Body of pancreas (tissue), 4 donors: ENCODE measurements around the gene TTC3. TPM values are rescaled to one million over a fixed set of nuclear protein-coding genes. Genes with fewer than 3 reads are reported as not detected.

Source experiments
- ATAC-seq: fragments of 150-250 bp; one replicate; pipeline ENCODE4 v1.9.1; 2016
- DNase-seq, 4 donors: peaks; one replicate each; pipeline ENCODE4 v3.0.0-alpha.2; 2019
- H3K27ac ChIP-seq, 4 donors: fragments of 200-600 bp; sonication (generic); 1 replicate in 3 of 4; 2 replicates in 1 of 4; pipeline versions ENCODE4 v1.5.1 to v1.6.1; 2016 to 2019; ENCODE audit warnings: mild to moderate bottlenecking in 1 of 4, mixed read lengths in 1 of 4, moderate library complexity in 1 of 4
- H3K27me3 ChIP-seq, 2 donors: fragments of 200-600 bp; sonication (generic); one replicate each; pipeline ENCODE4 v1.6.0; 2016; ENCODE audit warnings: mild to moderate bottlenecking in 1 of 2
- H3K36me3 ChIP-seq, 2 donors: fragments of 200-600 bp; sonication (generic); replicated peaks in 1 of 2; 2 replicates each; pipeline ENCODE4 v1.5.1; 2016; ENCODE audit warnings: low read depth in 2 of 2; ENCODE audit not compliant: insufficient read depth in 1 of 2
- H3K4me1 ChIP-seq: fragments of 200-600 bp; sonication (generic); one replicate; pipeline ENCODE4 v1.6.0; 2016
- H3K4me3 ChIP-seq, 2 donors: fragments of 200-600 bp; sonication (generic); 1 replicate in 1 of 2; 2 replicates in 1 of 2; pipeline ENCODE4 v1.5.1; 2016 to 2019
- H3K9me3 ChIP-seq, 3 donors: fragments of 200-600 bp; sonication (generic); 1 replicate in 2 of 3; 2 replicates in 1 of 3; pipeline ENCODE4 v1.5.1; 2016
- CTCF ChIP-seq, 7 experiments: fragments of 450-650 bp in 4 of 7; fragments of 200-600 bp in 3 of 7; sonication (generic) in 3 of 7; IDR thresholded peaks; one replicate each; pipeline ENCODE4 v1.5.1; 2016 to 2019; ENCODE audit warnings: antibody characterized with exemption in 7 of 7
- POLR2A ChIP-seq, 3 donors: fragments of 450-650 bp; IDR thresholded peaks; one replicate each; pipeline ENCODE4 v1.6.1; 2016; ENCODE audit warnings: antibody characterized with exemption in 3 of 3, mild to moderate bottlenecking in 2 of 3
- WGBS, 2 donors: methylation state at CpG; one replicate each; pipeline ENCODE4 v1.1.5; 2017; 5-methylcytosine and 5-hydroxymethylcytosine counted together
- intact Hi-C: fragments of 100-400 bp; cut with DNase I; formaldehyde crosslinking; loops from one replicate; pipeline ENCODE4 v1.15.1; 2023
- total RNA-seq, 2 donors: library from RNA; depleted of rRNA; stranded (reverse); fragments of >200 nt; gene quantifications; one replicate each; pipeline ENCODE4 v1.1.0, GENCODE V29; 2016

Gene TTC3
- total RNA-seq, 2 donors from 2014 or later = 99.9 to 246 TPM

GRCh38 chr21:37237346-37237745 is 164.3 kb downstream of the TTC3 start:
- peaks cover 6% of the 10 kb centered on the region for H3K4me1 ChIP-seq
- 93 to 95% methylated on average over 2 of the region's 2 CpGs for WGBS, 2 donors
- intact Hi-C loops = no loop called here
- ATAC-seq (no peak), DNase-seq (no peak)
- no peak overlapping the region for H3K4me3 ChIP-seq
- TF ChIP-seq POLR2A (IDR thresholded peaks at IDR 0.05) = no peak
- no peak for TF ChIP-seq CTCF (IDR thresholded peaks at IDR 0.05)
- H3K36me3 ChIP-seq = peaks cover 0 to 7% of the 10 kb centered on the region in 2 donors
- no peaks in the 10 kb centered on the region for H3K27me3 ChIP-seq
- H3K9me3 ChIP-seq = no peaks in the 10 kb centered on the region
- H3K27ac ChIP-seq = no peak overlapping the region

- H3K27me3 ChIP-seq = no peaks in the 10 kb centered on the region
- peaks cover 0 to 6% of the 10 kb centered on the region in 2 donors for H3K36me3 ChIP-seq
- no peak for TF ChIP-seq CTCF (IDR thresholded peaks at IDR 0.05)
- no peak for TF ChIP-seq POLR2A (IDR thresholded peaks at IDR 0.05)
- H3K27ac ChIP-seq = no peak overlapping the region
- peaks cover 6% of the 10 kb centered on the region for H3K4me1 ChIP-seq
- intact Hi-C loops = no loop called here
- WGBS, 2 donors = 60 to 71% methylated on average over 4 of the region's 4 CpGs
- DNase-seq = no peak
- no peak overlapping the region for H3K4me3 ChIP-seq
- no peaks in the 10 kb centered on the region for H3K9me3 ChIP-seq
- no peak for ATAC-seq
Measured at GRCh38 chr21:37237764-37238163, 164.7 kb downstream of the TTC3 start.

DNA sequence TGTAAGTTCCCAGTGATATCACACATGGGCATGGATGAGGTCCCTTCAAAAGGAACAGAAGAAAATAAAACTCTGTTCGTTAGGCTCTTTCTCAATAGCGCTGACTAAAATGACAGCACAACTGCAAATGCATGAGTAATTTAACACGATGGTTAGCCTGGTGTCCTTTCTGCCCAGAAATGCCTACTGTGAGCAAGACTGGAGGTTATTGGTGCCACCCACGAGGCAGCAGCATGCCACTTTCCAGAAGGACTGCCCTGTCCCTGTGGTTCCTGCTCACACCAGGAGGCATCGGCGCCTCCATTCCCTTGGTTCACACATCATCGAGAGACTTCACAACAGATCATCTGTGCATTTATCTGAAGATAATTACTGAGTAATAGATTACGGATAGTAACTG is 167.9 kb downstream of the TTC3 start:
- Histone ChIP-seq H3K4me3 (no peak overlapping the region), H3K36me3 (peaks cover 0 to 5% of the 10 kb centered on the region in 2 donors), H3K4me1 (no peaks in the 10 kb centered on the region), H3K9me3 (no peaks in the 10 kb centered on the region), H3K27ac (no peak overlapping the region), H3K27me3 (no peaks in the 10 kb centered on the region)
- no peak for ATAC-seq
- WGBS, 2 donors = 87 to 92% methylated on average over 8 of the region's 8 CpGs
- TF ChIP-seq CTCF (IDR thresholded peaks at IDR 0.05) = no peak
- TF ChIP-seq POLR2A (IDR thresholded peaks at IDR 0.05) = no peak
- intact Hi-C loops = no loop called here
- no peak for DNase-seq

- peaks cover 0 to 5% of the 10 kb centered on the region in 2 donors for H3K36me3 ChIP-seq
- no peak for ATAC-seq
- no peaks in the 10 kb centered on the region for H3K4me1 ChIP-seq
- H3K27ac ChIP-seq = no peak overlapping the region
- H3K9me3 ChIP-seq = no peaks in the 10 kb centered on the region
- intact Hi-C loops = no loop called here
- TF ChIP-seq CTCF (IDR thresholded peaks at IDR 0.05) = no peak
- H3K4me3 ChIP-seq = no peak overlapping the region
- H3K27me3 ChIP-seq = no peaks in the 10 kb centered on the region
- 92 to 97% methylated on average over 7 of the region's 7 CpGs for WGBS, 2 donors
- DNase-seq = no peak
Measured at GRCh38 chr21:37241426-37241825, 168.4 kb downstream of the TTC3 start.

- Histone ChIP-seq H3K27me3 (no peaks in the 10 kb centered on the region), H3K4me3 (no peak overlapping the region), H3K9me3 (no peaks in the 10 kb centered on the region), H3K27ac (no peak overlapping the region), H3K36me3 (peaks cover 0 to 5% of the 10 kb centered on the region in 2 donors), H3K4me1 (no peaks in the 10 kb centered on the region)
- TF ChIP-seq CTCF (IDR thresholded peaks at IDR 0.05) = no peak
- intact Hi-C loops = no loop called here
- WGBS, 2 donors = 96 to 98% methylated on average over 5 to 6 of the region's 6 CpGs
- no peak for DNase-seq
- no peak for ATAC-seq
Measured at GRCh38 chr21:37243961-37244360, 170.9 kb downstream of the TTC3 start.
